ENCODE data around the gene PTPN14. TPM values are rescaled to one million over a fixed set of nuclear protein-coding genes. Genes with fewer than 3 reads are reported as not detected.

The PTPN14 gene
- total and polyA plus RNA-seq, 12 donors = 5.0 to 71.6 (median 42.3) TPM

GRCh38 chr1:214571281-214571680 lies 19.9 kb upstream of the PTPN14 start:
- DNase-seq (no peak), ATAC-seq (no peak)
- H3K4me1 ChIP-seq = peaks cover 0 to 9% (median 0%) of the 10 kb centered on the region in 9 donors
- no peaks in the 10 kb centered on the region for H3K36me3 ChIP-seq
- peaks cover 0 to 11% (median 7%) of the 10 kb centered on the region in 11 donors for H3K9me3 ChIP-seq
- intact Hi-C loops (cut with DNase I) = loop anchor here in 1 of 10 donors (10.0 kb wide), 1 partner anchor 186 kb away; no protein-coding TSS in a partner anchor
- no peaks in the 10 kb centered on the region for H3K27me3 ChIP-seq
- TF ChIP-seq CTCF (IDR thresholded peaks at IDR 0.05) = no peak
- no peak overlapping the region for H3K27ac ChIP-seq
- H3K4me3 ChIP-seq = no peak overlapping the region

GRCh38 chr1:214570442-214570841 lies 19.0 kb upstream of the PTPN14 start:
- intact Hi-C loops (cut with DNase I) = loop anchor here in 1 of 10 donors (10.0 kb wide), 1 partner anchor 186 kb away; no protein-coding TSS in a partner anchor
- peaks cover 0 to 9% (median 0%) of the 10 kb centered on the region in 9 donors for H3K4me1 ChIP-seq
- DNase-seq (no peak), ATAC-seq (no peak)
- no peaks in the 10 kb centered on the region for H3K27me3 ChIP-seq
- WGBS, 2 donors = 65% methylated on average over 2 of the region's 2 CpGs
- H3K36me3 ChIP-seq = no peaks in the 10 kb centered on the region
- H3K4me3 ChIP-seq = no peak overlapping the region
- no peak overlapping the region for H3K27ac ChIP-seq
- TF ChIP-seq CTCF (IDR thresholded peaks at IDR 0.05) = no peak
- peaks cover 0 to 2% (median 0%) of the 10 kb centered on the region in 11 donors for H3K9me3 ChIP-seq

GRCh38 chr1:214569357-214570004 lies 18.1 kb upstream of the PTPN14 start:
- 76 to 84% methylated on average over 2 of the region's 2 CpGs for WGBS, 2 donors
- TF ChIP-seq CTCF (IDR thresholded peaks at IDR 0.05) = no peak
- no peak for DNase-seq
- intact Hi-C loops (cut with DNase I) = loop anchor here in 1 of 10 donors (10.0 kb wide), 1 partner anchor 185 kb away; no protein-coding TSS in a partner anchor
- Histone ChIP-seq H3K27me3 (no peaks in the 10 kb centered on the region), H3K36me3 (no peaks in the 10 kb centered on the region), H3K4me1 (peaks cover 0 to 9% (median 0%) of the 10 kb centered on the region in 9 donors), H3K9me3 (no peaks in the 10 kb centered on the region), H3K4me3 (no peak overlapping the region), H3K27ac (no peak overlapping the region)
- ATAC-seq = peak in 1 of 8 donors; percentile 43

- peaks cover 0 to 9% (median 0%) of the 10 kb centered on the region in 9 donors for H3K4me1 ChIP-seq
- H3K4me3 ChIP-seq = no peak overlapping the region
- H3K27me3 ChIP-seq = no peaks in the 10 kb centered on the region
- no peak for DNase-seq
- WGBS, 2 donors = 52 to 57% methylated on average over 4 of the region's 4 CpGs
- H3K27ac ChIP-seq = no peak overlapping the region
- TF ChIP-seq CTCF (IDR thresholded peaks at IDR 0.05) = no peak
- ATAC-seq = peak in 6 of 8 donors; percentile 33 to 82 (median 62)
- H3K9me3 ChIP-seq = no peaks in the 10 kb centered on the region
- no peaks in the 10 kb centered on the region for H3K36me3 ChIP-seq
- intact Hi-C loops (cut with DNase I) = no loop called here
Observed at GRCh38 chr1:214568328-214568727, 16.9 kb upstream of the PTPN14 start.
